C4-2B (cell line): ENCODE measurements around the gene ZNF678.

Source experiments
- CTCF ChIP-seq: fragments of 450-650 bp; conservative IDR thresholded peaks from 2 replicates; pipeline ENCODE4 v1.5.1; 2017; ENCODE audit warnings: mild to moderate bottlenecking
- ZFX ChIP-seq: fragments of 450-650 bp; IDR thresholded peaks from 2 replicates; pipeline ENCODE4 v1.6.1; 2017

- TF ChIP-seq CTCF (no peak), ZFX (no peak)
Observed at GRCh38 chr1:227546598-227547309, 16.6 kb upstream of the ZNF678 start.
